ENCODE measurements around the gene PMS2.
"Not testable (repeated sequence)": the region's sequence is repeated elsewhere in the genome, so short reads cannot be mapped to it uniquely, and the experiment has no call there.

Gene PMS2

DNA sequence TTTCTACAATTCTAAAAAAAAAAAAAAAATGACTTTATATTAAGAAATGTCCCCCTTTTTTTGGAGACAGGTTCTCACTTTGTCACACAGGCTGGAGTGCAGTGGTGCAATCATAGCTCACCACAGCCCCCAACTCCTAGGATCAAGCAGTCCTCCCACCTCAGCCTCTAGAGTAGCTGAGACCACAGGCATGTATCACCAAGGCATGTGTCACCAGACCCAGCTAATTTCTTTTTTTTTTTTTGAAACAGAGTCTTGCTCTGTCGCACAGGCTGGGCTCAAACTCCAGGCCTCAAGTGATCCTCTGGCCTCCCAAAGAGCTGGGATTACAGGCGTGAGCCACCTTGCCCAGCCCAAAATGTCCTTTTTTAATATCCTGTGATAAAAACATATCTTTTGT, 84.7 kb downstream of the PMS2 start:
- ATAC-seq = not testable (repeated sequence)

More for the DNA sequence above, 84.7 kb downstream of the PMS2 start:
- DNase-seq = not testable (repeated sequence)
